GM21367 (cell line): ENCODE results near the gene ZNF615.
"Not testable (repeated sequence)": the region's sequence is repeated elsewhere in the genome, so short reads cannot be mapped to it uniquely, and the experiment has no call there.

Experiments
- ATAC-seq: cut with Tn5 transposase; IDR thresholded peaks from one replicate; pipeline ENCODE4 v1.9.1; 2021; ENCODE audit not compliant: unreplicated experiment

Gene ZNF615

DNA sequence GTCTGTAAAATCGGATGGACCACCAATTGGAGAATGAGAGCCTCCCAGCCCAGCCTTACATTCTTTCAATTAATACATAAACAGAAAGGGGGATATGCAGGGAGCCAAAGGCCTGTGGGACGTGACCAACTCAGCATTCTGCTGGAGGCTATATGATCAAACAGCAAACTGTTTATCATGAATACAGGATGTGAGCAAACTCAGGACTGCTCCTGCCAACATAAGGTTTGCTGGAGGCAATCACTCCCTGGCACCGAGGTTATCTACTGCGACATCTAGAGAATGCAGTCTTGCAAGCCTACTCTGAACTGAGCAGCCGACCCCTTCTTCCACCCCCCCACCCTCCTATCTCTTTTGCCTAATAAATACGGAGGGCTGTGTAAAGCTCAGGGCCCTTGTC lies 27.1 kb downstream of the ZNF615 start:
- not testable (repeated sequence) for ATAC-seq

DNA sequence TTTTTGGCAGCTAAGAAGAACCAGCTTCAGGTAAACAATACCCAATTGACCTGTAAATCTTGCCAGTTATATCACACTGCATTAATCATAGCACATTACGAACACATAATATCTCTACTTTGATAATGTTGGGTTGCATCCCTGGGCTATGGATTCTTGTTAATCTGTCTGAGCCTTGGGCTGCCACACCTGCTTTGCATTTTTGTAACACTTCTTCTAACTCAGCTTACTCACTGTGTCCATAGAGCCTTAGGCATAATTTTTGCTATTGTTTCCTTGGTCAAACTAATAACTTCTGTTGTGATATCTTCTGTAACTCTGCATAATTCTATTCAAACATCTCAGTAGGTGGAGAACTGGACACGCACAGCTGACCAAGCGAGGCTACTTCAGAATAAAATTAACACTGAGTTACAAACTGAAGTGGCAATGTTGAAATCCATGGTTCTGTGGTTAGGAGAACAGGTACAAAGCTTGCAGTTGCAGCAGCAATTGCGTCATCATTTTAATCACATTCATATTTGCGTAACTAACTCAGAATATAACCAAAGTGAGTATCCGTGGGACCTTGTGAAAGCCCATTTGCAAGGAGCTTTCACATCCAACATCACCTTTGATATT lies 27.8 kb downstream of the ZNF615 start:
- no peak for ATAC-seq

DNA sequence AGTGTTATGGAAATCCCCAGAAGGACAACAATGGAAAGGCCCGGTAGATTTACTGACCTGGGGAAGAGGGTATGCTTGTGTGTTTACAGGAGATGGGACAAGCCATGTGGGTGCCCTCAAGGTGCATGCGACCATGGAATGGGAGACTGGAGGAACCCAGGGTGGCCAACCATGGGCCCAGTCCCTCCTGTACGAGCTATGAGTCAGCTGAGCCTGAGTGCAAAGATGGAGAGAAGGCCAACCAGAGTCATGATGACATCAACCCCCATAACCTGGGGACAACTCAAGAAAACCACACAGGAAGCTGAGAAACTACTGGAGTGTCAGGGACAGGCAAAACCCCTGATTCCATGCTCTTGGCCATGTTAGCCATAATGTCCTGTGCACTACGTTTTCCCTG lies 29.1 kb downstream of the ZNF615 start:
- ATAC-seq: no peak

GRCh38 chr19:51977346-51977745 lies 30.7 kb downstream of the ZNF615 start:
- ATAC-seq: no peak

DNA sequence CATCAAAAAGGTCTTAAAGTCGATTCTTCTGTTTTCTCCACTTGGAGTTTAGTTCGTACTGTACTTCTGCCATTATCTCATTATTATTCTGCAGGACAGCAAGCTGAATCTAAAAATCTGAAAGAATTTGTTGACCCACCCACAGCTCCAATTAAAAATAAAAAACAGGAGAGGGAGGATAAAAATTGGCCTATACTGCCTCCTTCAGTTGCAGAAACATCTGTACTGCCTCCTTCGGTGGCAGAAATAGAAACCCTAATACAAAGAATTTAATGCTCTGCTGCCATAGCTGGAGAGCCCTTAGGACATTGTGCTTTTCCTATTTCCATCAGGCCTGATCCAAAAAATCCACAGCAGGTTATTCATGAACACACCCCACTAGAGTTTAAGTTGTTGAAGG lies 31.2 kb downstream of the ZNF615 start:
- ATAC-seq: no peak

- not testable (repeated sequence) for ATAC-seq
Observed at GRCh38 chr19:51975787-51976186, 32.2 kb downstream of the ZNF615 start.

DNA sequence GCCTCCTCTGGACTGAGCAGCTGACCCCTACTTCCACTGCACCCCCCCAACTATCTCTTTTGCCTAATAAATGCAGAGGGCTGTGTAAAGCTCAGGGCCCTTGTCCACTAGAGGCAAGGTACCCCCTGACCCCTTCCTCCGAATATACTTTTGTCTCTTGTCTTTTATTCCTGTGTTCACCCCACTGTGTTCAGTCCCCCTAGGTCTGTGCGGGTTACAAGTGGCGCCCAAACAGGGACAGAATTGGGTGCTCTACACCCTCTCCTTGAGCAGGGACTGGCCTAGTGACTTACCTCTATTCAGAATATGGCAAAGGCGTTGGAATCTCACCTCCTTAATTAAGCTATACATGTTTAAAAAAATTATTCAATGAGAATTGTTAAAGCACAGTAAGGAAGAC lies 36.4 kb downstream of the ZNF615 start:
- no peak for ATAC-seq

DNA sequence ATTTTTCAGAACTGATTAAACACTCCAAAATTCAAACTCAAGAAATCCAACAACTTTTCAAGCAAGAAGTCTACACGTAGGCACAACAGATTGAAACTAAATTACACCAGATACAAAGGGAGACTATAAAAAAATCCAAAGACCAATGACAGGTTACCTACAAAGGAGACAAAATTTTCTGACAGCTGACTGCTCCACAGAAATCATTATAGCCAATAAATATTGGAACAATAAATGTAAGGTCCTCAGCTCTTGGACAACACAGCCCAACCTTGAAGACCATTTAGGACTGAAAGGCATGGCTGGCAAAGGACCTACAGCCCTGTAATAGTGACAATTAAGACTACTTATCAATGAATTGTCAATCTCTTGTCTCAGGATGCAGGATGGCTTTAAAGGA lies 37.3 kb downstream of the ZNF615 start:
- no peak for ATAC-seq

DNA sequence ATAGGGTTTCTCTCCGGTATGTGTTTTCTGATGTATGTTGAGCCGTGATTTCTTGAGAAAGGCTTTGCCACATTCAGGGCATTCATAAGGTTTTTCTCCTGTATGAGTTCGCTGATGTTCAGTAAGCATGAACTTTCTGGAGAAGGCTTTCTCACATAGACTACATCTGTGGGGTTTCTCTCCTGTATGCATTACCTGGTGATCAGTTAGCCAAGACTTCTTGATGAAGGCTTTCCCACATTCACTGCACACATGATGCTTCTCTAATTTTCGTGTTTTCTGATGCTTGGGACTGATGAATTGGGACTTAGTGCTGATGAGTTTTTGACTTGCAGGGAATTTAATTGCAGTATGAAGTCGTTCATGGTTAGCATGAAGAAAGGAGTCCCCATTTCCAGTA lies 42.4 kb downstream of the ZNF615 start:
- ATAC-seq: no peak

DNA sequence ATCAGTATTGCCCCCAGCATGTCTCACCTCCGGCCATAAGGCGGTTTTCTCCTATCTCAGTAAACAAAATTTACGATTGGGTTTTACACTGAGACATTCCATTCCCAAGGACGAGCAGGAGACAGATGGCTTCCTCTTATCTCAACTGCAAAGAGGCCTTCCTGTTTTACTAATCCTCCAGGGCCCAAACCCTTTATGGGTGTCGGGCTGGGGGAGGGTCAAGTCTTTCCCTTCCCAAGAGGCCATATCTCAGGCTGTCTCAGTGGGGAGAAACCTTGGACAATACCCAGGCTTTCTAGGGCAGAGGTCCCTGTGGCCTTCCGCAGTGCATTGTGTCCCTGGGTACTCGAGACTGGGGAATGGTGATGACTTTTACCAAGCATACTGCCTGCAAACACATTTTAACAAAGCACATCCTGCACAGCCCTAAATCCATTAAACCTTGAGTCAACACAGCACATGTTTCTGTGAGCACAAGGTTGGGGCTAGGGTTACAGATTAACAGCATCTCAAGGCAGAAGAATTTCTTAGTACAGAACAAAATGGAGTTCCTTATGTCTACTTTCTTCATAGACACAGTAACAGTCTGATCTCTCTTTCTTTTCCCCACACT lies 47.3 kb downstream of the ZNF615 start:
- not testable (repeated sequence) for ATAC-seq

- no peak for ATAC-seq
Observed at GRCh38 chr19:51959791-51960190, 48.2 kb downstream of the ZNF615 start.

DNA sequence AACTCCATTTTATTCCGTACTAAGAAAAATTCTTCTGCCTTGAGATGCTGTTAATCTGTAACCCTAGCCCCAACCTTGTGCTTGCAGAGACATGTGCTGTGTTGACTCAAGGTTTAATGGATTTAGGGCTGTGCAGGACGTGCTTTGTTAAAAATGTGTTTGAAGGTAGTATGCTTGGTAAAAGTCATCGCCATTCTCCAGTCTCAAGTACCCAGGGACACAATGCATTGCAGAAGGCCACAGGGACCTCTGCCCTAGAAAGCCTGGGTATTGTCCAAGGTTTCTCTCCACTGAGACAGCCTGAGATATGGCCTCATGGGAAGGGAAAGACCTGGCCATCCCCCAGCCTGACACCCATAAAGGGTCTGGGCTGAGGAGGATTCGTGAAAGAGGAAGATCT lies 50.2 kb downstream of the ZNF615 start:
- not testable (repeated sequence) for ATAC-seq

DNA sequence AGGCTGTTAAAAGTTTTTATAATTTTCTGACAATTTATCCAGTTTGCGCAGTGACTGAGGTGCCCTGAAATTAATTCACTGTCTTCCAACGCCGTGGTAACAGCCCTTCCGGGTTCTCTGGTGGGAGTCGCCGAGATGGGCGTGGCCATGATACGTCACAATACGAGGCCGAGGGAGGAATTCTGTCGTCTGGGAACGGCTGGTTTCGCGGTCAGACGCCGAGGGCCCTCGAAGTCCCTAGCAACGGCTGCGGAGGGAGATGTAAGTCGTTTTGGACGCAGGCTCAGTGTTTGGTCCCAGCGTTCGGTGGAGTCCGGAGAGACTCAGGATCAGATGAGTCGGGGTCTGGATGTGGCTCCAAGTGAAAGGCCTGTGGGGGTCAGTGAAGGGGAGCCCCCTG lies 59.0 kb downstream of the ZNF615 start:
- ATAC-seq: no peak

DNA sequence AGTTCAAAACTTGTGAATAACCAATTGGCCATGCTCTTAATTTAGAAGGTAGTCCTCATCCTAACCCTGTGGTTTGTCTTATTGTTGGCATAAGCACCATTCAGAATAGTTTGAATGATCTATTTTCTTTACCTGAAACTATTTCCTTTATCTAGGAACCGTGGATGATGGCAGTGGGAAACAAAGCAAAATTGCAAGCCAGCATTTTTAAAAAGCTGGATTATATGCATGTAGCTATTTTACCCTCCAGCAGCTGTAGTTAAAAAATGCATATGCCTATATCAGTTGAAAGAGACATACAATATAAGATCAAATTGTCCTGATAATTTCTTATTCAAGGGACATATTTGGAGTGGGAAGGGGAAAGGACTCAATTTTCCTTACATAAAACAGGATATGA lies 61.4 kb downstream of the ZNF615 start:
- ATAC-seq: no peak

- ATAC-seq: no peak
Observed at GRCh38 chr19:51944798-51945552, 63.0 kb downstream of the ZNF615 start.
